DMS53 treated with DMSO at 0.1 percent for 48 hours (cell line): ENCODE data around the gene TNFSF12.
A peak's percentile ranks its signal among the peaks of the same experiment; 100 is the strongest.
"Not testable (repeated sequence)": the region's sequence is repeated elsewhere in the genome, so short reads cannot be mapped to it uniquely, and the experiment has no call there.

Source experiments
- DNase-seq: peaks from one replicate; lab custom pipeline; 2025; ENCODE audit not compliant: unreplicated experiment; lab: John Stamatoyannopoulos, UW

Gene TNFSF12

DNA sequence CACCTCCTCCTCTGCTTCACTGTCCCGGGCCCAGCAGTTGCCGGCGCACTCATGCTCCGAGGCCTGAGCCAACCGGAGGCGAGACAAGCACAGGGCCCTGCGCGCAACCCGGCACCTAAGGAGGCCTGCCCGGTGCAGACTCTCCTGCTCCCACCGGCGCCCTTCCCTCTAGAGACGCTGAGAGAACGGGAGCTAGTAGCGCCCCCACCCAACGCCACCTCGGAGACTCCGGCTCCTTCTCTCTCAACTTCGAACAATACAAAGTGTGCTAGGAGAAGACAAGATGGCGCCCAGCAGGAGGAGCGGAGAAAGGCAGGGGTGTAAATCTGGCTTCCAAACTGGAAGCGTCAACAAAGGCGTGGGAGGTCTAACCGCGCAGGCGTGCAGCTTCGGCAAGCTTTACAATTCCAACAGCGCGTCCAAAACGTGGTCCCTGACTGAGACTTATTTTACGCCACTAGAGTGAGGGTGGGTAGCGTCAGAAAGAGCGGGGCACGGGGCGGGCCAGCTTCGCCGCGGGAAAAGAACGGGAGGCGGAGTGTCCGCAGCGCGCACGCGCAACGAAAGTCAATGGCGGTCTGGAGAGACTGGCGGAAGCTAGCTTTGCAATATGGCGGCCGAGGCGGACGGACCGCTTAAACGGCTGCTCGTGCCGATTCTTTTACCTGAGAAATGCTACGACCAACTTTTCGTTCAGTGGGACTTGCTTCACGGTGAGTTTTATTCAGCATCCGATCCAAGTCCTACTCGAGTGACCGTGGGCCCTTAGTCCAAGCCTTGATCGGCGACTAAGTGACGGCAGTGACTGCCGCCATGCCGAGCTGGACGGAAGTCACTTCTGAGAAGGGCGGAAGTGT lies 34.6 kb downstream of the TNFSF12 start, which contains the start of gene MPDU1:
TSS of gene MPDU1 (plus strand) at position 600 of the 857 bp plus-strand sequence. CDS start at position 611, 11 bp downstream.
- peak; percentile 98 for DNase-seq

DNA sequence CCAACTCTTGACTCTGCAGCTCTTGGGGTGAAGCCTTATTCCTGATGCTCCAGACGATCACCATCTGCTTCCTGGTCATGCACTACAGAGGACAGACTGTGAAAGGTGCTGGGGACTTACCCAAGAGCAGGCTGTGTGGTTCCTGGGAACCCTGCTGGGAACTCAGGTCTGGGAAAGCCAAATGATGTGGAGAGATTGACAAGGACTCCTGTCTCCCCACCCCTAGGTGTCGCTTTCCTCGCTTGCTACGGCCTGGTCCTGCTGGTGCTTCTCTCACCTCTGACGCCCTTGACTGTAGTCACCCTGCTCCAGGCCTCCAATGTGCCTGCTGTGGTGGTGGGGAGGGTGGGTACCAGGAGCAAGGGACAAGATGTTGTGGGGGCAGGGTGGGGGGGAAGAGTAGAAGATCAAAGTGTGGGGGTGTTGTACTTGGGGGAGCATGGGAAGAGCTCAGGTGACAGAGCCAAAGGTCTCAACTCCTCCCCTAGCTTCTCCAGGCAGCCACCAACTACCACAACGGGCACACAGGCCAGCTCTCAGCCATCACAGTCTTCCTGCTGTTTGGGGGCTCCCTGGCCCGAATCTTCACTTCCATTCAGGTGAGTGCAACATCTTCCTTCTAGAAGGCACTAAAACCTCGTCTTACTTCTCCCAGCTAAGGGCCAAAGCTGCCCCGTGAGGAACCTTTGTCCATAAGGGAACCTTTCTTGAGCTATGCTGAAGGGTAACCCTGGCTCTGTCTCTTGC lies 38.0 kb downstream of the TNFSF12 start:
- no peak for DNase-seq

DNA sequence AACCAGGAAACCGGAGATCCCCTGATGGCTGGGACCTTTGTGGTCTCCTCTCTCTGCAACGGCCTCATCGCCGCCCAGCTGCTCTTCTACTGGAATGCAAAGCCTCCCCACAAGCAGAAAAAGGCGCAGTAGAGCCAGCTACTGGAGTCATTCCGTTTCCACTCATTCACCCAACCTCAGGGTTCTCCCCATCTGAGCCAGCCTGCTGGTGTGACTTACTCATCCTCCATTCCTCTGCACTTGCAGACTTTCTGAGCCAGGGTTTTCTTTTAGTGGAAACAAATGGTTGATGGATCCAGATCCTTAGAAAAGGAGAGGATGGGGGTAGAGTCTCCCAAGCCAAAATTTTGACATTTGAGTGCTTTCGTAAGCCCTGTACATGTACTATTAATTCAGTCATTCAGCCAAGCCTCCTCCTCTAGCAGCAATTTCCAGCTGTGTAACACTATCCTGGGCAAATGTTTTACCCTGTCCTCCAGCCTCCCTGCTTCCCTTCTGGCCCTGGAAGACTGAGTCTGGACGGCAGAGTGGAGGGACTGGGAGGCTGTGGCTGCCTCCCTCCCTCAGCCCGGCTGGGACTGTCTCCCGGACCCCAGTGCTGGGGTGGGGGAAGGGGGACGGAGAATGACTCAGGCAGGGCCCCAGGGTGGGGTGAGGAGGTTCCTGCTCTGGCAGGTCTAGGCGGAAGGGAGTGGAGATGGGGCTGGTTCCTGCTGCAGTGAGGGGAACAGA lies 38.7 kb downstream of the TNFSF12 start:
- DNase-seq, result no peak

DNA sequence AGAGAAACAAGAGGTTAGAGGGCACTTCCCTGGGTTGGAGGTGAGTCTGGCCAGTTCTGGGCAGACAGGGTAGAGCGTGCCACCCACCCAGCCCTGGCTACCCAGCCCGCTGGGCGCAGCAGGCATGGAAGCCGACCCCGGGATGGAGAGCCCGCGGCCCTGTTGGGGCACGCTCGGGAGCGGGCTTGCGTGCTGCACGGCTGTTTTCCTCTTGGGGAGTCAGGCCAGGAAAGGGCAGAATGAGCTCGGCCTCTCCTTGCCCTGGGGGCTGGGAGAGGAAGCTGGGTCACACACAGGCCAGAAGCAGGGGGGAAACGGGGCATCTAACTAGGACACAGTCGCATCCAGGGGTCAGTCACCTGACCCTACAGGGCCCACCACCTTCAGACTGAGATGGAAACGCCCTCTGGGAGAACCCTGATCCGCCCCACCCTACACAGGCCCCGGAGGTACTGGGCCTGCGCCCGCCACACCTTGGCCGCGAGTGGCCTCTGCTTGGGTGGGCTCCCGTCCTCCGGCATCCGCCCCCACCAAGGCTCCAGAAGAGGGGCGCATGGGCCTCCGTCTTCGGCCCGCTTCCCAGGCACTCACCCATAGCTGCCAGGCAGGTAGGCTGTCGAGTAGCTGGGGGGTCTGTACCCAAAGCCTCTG lies 39.8 kb downstream of the TNFSF12 start:
- DNase-seq, result no peak

DNA sequence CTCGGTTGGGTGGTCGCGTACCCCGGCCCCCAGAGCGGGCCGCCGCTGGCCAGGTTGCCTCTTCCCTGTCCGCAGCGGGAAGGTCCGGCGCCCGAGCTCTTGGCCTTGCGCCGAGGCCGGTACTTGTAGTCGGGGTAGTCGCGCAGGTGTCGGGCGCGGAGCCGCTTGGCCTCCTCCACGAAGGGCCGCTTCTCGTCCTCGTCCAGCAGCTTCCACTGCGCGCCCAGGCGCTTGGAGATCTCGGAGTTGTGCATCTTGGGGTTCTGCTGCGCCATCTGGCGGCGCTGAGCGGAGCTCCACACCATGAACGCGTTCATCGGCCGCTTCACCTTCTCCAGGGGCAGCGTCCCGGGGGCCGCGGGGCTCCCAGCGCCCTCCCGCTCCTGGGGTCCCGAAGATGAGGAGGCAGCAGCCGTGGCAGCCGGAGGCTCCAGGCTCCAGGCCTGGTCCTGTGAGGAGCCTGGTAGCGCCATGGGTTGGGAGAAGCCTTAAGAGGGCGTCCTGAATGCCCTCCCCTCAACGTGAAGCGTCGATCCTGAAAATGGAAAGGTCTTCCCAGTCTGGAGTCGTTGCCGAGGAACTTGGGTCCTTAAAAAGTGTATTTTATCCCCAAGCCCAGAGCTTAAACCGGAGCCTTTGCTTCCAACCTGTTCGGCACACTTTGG lies 40.5 kb downstream of the TNFSF12 start:
- DNase-seq, result peak; percentile 89

DNA sequence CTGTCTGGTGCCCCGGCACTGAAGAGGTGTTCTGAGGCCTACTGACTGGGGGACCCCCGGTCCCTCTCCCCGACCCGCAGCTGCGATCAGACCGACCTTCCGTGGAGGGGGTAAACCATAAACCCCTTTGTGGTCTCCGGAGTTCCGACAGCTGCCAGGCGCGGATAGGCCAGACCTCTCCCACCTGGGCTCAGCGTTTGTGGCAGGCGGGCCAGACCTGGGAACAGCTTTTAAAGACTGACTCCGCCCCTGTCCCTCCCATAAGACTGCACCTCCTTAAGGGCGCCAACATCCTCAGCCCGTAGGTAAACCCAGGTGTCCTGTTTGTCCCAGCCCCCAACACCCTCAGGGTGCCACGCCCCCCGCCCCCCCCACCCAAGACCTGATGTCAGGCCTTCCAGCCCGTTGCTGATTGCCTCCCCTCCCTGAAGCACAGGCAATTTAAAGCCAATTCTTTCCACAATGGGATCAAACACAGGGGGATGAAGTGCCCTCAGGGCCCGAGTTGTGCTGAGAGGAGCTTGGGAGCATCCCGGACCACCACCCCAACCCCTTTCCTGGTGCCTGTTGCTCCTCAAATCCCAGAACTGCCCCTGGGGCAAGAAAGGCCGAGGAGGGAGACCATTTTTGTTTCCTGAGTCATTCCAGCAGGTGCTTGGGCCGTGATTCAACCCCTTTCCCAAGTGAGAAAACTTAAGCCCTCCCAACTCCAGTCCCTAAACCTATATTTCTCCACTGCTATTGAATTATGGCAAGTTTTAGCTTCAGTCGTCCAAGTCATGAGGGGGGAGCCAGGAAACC lies 41.2 kb downstream of the TNFSF12 start, which contains the start of gene SOX15:
TSS of gene SOX15 (minus strand) at position 204 of the 801 bp plus-strand sequence. CDS start 418 bp downstream, outside the sequence.
- no peak for DNase-seq

DNA sequence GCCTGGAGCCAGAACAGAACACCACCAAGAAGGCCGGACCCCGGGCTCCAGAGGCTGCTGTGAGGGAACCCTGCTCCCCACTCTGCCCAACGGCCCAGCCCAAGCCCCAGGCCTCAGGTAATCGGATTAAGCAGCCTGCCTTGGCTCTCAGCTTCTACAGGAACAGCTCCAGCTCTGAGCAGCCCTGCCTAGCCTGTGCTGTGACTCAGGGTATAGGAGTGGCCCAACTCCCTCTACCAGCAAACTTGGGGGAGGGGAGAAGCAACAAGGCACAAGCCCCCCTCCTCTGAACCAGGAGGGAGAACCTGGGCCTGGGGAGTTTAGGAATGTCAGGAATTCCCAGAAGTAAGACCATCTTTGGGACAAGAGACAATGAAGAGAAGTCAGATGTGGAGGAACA lies 41.9 kb downstream of the TNFSF12 start:
- DNase-seq, result no peak

DNA sequence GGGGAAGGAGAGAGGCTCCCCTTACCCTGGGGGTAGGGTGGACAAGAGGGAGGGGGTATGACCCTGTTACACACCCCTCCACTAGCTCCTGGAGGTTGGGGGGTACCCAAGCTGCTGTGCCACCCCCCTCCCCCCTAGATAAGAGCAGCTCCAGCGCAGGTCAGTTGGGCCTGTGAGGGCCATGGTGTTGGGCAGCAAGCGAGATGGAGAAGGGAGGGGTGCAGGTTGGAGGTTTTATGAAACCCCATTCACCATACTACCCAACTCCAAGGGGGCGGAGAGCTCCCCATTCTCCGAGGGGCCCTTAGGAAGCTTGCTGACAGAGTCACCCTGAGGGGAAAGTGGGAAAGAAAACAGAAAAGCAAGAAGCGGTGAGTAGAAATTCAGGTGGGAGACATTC lies 42.7 kb downstream of the TNFSF12 start:
- DNase-seq, result no peak

DNA sequence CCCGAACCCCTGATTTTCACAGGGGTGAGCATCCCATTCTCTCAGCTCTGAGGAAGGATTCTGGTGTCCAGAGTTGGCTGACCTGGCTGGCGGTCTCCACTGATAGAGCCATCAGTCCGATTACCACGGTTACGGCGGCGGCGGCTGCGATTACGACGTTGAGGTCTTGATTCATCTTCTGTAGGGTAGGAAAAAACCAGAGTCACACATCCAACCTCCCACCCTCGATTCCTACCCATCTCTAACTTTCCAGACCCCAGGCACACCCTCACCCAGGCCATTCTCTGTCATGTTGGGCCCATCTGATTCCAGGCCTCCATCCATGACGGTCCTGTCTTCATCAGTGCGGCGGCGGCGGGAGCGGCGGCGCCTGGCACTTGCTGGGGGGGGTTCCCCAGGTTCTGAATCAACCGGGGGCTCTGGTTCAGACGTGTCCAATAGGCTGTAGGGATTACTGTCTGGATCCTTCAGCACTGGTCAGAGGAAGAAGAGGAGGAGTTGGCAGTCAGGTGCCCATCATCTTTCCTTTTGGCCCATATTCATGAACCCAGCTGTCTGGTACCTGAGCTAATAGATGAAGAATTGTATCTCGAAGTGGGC lies 43.7 kb downstream of the TNFSF12 start:
- DNase-seq, result no peak

DNA sequence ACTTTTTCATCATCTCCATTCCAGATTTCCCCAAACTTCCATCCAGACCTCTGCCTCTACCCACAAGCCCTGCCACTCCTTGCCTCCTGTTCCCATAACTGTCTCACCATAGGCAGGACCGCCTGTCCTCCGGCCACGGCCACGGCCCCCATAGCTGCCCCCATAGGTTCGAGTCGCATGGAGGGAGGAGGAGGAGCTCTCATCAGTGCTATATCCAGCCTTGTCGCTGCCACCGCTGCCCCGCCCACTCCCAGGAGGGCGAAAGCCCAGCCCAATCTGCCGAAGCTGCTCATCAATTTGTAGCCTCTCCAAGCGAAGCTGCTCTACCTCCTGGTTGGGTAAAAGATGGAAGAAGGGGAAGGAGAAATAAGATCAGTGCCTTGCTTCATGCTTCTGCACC lies 44.4 kb downstream of the TNFSF12 start:
- no peak for DNase-seq

DNA sequence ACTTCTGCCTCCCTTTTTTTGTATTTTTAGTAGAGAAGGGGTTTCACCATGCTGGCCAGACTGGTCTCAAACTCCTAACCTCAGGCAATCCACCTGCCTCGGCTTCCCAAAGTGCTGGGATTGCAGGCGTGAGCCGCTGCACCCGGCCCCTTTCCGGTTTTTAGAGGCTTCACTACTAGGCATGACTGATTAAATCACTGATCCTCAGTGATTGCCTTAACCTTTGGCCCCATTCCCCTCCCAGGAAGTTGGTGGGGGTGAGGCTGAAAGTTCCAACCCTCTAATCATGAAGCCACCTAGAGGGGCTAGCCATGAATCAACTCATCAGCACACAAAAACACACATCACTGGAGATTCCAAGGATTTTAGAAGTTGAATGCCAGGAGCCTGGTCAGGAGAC lies 48.7 kb downstream of the TNFSF12 start:
- not testable (repeated sequence) for DNase-seq

DNA sequence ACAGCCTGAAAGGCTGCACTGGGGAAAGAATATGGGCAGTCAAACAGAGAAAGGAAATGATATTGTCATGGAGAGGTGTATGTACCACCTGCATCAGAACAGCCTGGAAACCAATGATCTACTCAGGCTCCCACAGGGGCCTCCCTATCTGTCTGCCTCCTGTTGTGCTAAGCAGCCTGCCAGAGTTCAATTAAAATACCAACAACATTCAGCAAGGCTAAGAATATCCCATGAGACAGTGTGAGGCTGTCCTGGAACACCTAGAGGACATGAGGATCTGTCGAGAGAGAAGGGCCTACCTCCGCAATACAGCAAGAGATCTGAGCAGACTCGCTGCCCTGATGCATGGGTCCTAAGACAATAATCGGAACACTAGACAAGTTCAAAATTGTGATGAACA lies 57.4 kb downstream of the TNFSF12 start:
- no peak for DNase-seq
